Liver (tissue), 9 donors: ENCODE results near the gene CD8B. TPM values are rescaled to one million over a fixed set of nuclear protein-coding genes. Genes with fewer than 3 reads are reported as not detected.
A peak's percentile ranks its signal among the peaks of the same experiment; 100 is the strongest.
"Not testable (repeated sequence)": the region's sequence is repeated elsewhere in the genome, so short reads cannot be mapped to it uniquely, and the experiment has no call there.

Experiments
- DNase-seq: peaks from one replicate; pipeline ENCODE4 v3.0.0-alpha.2; 2017; ENCODE audit warnings: low spot score
- H3K27ac ChIP-seq, 2 donors: one replicate each; pipeline ENCODE4 v1.7.0; 2013; ENCODE audit warnings: inconsistent platforms in 2 of 2, low read length in 2 of 2, control low read depth in 1 of 2, low read depth in 1 of 2, mild to moderate bottlenecking in 1 of 2
- H3K27me3 ChIP-seq, 4 donors: one replicate each; pipeline versions ENCODE4 v1.6.1 to v1.7.0; 2013; ENCODE audit warnings: low read length in 3 of 4, inconsistent platforms in 1 of 4, mild to moderate bottlenecking in 1 of 4, moderate library complexity in 1 of 4; ENCODE audit not compliant: control insufficient read depth in 4 of 4, insufficient read depth in 4 of 4
- H3K36me3 ChIP-seq, 4 donors: one replicate each; pipeline versions ENCODE4 v1.6.1 to v1.7.0; 2013; ENCODE audit warnings: low read length in 3 of 4, mild to moderate bottlenecking in 3 of 4, low read depth in 1 of 4, moderate library complexity in 1 of 4; ENCODE audit not compliant: control insufficient read depth in 4 of 4, insufficient read depth in 3 of 4
- H3K4me1 ChIP-seq, 4 donors: one replicate each; pipeline versions ENCODE4 v1.6.1 to v1.7.0; 2013; ENCODE audit warnings: low read length in 3 of 4, mild to moderate bottlenecking in 3 of 4, moderate library complexity in 1 of 4; ENCODE audit not compliant: control insufficient read depth in 4 of 4, insufficient read depth in 4 of 4
- H3K4me3 ChIP-seq, 3 donors: one replicate each; pipeline versions ENCODE4 v1.6.1 to v1.7.0; 2013; ENCODE audit warnings: low read length in 3 of 3, control low read depth in 1 of 3, low read depth in 1 of 3, mild to moderate bottlenecking in 1 of 3
- H3K9ac ChIP-seq, 2 donors: one replicate each; pipeline ENCODE4 v1.7.0; 2013; ENCODE audit warnings: low read length in 2 of 2, mild to moderate bottlenecking in 2 of 2, moderate library complexity in 2 of 2, control low read depth in 1 of 2, low read depth in 1 of 2
- H3K9me3 ChIP-seq, 4 donors: one replicate each; pipeline versions ENCODE4 v1.6.1 to v1.7.0; 2013; ENCODE audit warnings: low read length in 3 of 4; ENCODE audit not compliant: control insufficient read depth in 4 of 4
- RAD21 ChIP-seq, 2 donors: IDR thresholded peaks; 2 replicates each; pipeline ENCODE4 v1.6.1; 2016; ENCODE audit warnings: antibody characterized with exemption in 2 of 2, mild to moderate bottlenecking in 2 of 2
- WGBS: extraction: QIAGEN DNeasy Blood & Tissue Kit; methylation state at CpG from one replicate; pipeline ENCODE4 v1.1.7; 2013; 5-methylcytosine and 5-hydroxymethylcytosine counted together
- polyA plus RNA-seq, 2 donors: library from polyadenylated mRNA; stranded (reverse) in 1 of 2; unstranded in 1 of 2; fragments of 200-250 nt in 1 of 2; fragments of >200 nt in 1 of 2; fragmentation: Nextera tagmentation in 1 of 2; extraction: Ambion mirVana in 1 of 2; gene quantifications; one replicate each; pipeline versions ENCODE4 v1.2.1 to v1.2.3, GENCODE V29; 2013 to 2015
- total RNA-seq, 2 donors: library from RNA; depleted of rRNA; stranded (reverse); fragments of >200 nt; gene quantifications; one replicate each; pipeline ENCODE4 v1.2.3, GENCODE V29; 2014
- donor health status: healthy.
- donor health status: healthy.
- donor health status: healthy.
- donor health status: healthy.
- donor health status: healthy.

The CD8B gene
- total RNA-seq = 1 to 10 TPM in 1 of 2 donors, under 1 TPM in 1; 0.17 to 1.0 TPM
- under 1 TPM; 0.39 to 0.89 TPM for polyA plus RNA-seq

DNA sequence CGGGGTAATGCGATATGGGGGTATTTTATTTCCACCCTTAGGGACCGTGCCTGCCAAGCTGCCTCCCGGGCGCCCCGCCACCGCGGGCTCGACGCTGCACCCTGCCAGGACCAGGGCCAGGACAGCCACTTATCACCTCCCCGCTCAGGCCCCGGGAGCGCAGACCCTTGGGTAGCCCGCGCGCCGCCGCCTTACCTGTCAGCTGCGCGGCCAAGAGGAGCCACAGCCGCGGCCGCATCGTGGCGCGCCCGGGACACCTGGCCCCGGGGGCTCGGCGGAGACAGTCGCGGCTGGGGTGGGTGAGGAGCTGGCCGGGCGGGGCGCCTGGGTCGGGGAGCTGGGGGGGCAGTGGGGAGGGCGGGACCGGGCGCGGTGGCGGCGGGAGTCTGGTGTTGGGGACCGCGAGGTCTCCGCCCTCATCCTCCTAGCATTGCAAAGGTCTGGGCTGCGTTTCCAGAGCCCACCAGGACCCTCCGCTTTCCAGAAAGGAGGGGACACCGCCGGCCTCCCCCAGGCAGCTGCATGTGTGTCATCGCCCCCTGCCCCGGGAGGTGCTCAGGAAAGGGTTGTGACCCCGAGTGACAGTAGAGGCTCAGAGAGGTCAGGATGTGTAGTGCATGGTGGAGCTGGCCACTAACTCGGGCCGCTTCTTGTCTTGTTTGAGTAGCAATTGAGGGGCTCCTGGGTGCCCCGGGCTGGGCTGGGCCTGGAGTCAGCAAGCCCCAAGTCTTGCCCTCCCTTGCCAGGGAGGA, at the start of gene CD8B:
Gene CD8B (minus strand): TSS at position 259 of the 752 bp plus-strand sequence. CDS start 21 bp downstream, at position 238.
- not testable (repeated sequence) for H3K36me3 ChIP-seq

DNA sequence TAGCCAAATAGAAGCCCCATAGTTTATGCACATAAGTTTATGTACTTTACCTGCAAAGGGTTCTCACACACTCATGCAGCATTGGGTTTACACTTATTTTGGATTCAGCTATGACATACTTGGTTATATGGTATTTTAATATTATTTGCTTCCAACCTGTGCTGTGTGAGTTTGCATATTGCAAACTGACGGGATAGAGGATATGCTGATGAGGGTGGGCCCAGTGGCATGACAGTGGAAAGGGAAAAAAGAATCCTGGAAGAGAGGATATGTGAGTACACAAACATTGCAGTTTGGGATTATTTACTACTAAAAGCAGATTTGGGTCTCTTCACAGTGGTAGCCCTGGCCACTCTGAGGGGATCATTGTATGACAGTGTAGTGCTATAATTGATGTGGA, 44.2 kb upstream of the CD8B start:
- H3K4me1 ChIP-seq, H3K9me3 ChIP-seq, H3K4me3 ChIP-seq, DNase-seq, H3K9ac ChIP-seq, H3K27me3 ChIP-seq, H3K27ac ChIP-seq, H3K36me3 ChIP-seq: not testable (repeated sequence)
- no CpG with 5 or more reads among the region's 1 CpG for WGBS

More for the DNA sequence above, at the start of gene CD8B:
- H3K9ac ChIP-seq, H3K9me3 ChIP-seq, H3K27me3 ChIP-seq, DNase-seq, H3K27ac ChIP-seq, H3K4me1 ChIP-seq: not testable (repeated sequence)
- H3K4me3 ChIP-seq = peak within 1 kb of the TSS in 1 of 3 donors; percentile 15
- WGBS = 5% methylated on average over 48 of the region's 55 CpGs

DNA sequence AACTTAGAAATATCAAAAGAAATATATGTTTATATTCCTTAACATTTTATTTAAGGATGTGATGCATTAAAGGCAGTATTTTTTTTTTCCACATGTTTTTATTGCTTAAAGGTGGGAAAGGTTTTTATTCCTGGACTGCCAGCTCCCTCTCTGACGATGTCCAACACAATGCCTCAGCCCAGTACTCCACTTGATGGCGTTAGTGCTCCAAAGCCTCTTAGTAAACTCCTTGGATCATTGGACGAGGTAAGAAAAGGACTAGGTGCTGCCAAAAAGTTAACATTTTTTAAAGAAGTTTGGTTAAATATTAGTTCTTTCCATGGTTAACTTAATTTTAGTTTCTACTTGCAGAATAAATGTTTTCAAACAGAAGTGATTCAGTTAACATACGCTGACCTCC, 39.0 kb upstream of the CD8B start:
- 41% methylated on average over 4 of the region's 4 CpGs for WGBS
- H3K27me3 ChIP-seq, H3K4me1 ChIP-seq, H3K9ac ChIP-seq, H3K27ac ChIP-seq, H3K9me3 ChIP-seq, H3K4me3 ChIP-seq, H3K36me3 ChIP-seq, DNase-seq: not testable (repeated sequence)
- peak; percentile 29 to 51 for TF ChIP-seq RAD21 (IDR thresholded peaks at IDR 0.05)

DNA sequence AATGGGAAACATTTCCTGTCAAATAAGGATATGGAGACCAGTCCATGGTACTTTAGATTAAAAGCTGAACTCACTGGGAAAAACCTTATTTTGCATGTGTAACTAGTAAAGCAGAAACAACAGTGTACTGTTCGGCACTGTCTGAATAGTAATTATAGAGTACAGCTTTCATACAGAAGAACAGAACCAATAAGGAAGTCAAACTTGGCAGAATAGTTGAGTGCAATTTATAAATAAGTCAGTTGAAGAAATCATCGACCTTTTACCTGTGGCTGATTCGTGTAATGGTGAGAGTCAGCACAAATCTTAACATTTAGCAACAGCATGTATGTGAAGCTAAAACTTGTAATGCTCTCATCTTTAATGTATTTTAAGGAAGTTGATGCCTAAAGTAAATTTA, 24.3 kb upstream of the CD8B start:
- H3K9me3 ChIP-seq, DNase-seq, H3K27me3 ChIP-seq, H3K27ac ChIP-seq, H3K9ac ChIP-seq, H3K4me3 ChIP-seq, H3K36me3 ChIP-seq, H3K4me1 ChIP-seq: not testable (repeated sequence)
- no CpG with 5 or more reads among the region's 3 CpGs for WGBS

DNA sequence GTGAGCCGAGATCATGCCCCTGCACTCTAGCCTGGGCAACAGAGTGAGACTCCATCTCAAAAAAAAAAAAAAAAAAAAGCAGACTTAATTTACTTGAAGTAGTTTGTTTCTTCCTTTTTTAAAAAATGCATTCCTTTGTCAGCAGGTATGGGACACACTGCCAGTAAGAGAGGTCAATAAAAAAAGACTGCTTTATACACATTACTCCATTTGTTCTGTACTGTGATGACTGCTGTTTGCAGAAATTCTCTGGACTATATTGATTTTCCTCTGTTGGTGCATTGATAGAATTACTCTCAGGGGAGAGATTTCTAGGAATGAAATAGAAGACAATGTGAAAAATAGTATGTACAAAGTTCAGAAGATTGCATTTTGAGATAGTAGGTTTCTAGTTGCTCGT, 21.2 kb upstream of the CD8B start:
- H3K4me3 ChIP-seq, H3K9me3 ChIP-seq, H3K27ac ChIP-seq, DNase-seq, H3K4me1 ChIP-seq, H3K9ac ChIP-seq, H3K27me3 ChIP-seq, H3K36me3 ChIP-seq: not testable (repeated sequence)
- 85% methylated on average over 1 of the region's 2 CpGs for WGBS

DNA sequence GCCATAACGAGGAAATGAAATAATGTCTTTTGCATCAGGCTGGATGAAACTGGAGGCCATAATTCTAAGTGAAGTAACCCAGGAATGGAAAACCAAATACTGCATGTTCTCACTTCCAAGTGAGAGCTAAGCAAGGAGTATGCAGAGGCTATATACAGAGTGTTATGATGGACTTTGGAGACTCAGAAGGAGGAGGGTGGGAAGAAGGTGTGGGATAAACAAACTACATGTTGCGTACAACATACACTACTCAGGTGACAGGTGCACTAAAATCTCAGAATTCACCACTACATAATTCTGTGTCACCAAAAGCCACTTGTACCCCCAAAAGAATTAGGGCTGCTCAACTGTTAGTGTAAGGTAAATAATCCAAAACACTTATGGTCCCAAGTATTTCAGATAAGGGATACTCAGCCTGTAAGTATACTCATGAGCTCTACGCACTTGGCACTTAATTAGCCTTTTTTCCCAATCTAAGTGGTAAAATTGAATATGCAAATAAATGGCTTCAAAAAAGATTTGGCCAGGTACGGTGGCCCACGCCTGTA, 20.5 kb upstream of the CD8B start:
- not testable (repeated sequence) for H3K27ac ChIP-seq, H3K27me3 ChIP-seq, DNase-seq, H3K36me3 ChIP-seq, H3K4me1 ChIP-seq, H3K9me3 ChIP-seq, H3K4me3 ChIP-seq, H3K9ac ChIP-seq
- WGBS = 89% methylated on average over 5 of the region's 5 CpGs

DNA sequence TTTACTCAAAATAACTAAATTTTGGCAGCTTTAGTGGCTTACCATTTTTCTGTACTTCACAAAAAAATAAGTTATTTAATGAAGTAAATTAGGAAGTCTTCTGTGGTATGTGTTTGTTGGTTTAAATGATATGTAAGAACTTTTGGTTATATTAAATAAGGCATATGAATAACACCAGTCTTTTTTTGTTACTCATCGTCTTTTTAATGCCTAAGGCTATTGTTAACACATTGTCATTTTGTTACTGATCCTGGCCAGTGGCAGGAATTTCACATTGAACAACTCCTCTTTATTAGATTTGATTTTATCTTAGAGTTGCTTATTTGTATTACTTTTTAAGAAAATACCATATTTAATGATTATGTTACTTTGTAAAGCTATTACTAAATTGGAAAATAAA, 17.3 kb upstream of the CD8B start:
- not testable (repeated sequence) for H3K27me3 ChIP-seq, H3K36me3 ChIP-seq, H3K9me3 ChIP-seq, H3K4me3 ChIP-seq, H3K9ac ChIP-seq, H3K4me1 ChIP-seq, H3K27ac ChIP-seq, DNase-seq
- WGBS = 95% methylated on average over 1 of the region's 1 CpG

DNA sequence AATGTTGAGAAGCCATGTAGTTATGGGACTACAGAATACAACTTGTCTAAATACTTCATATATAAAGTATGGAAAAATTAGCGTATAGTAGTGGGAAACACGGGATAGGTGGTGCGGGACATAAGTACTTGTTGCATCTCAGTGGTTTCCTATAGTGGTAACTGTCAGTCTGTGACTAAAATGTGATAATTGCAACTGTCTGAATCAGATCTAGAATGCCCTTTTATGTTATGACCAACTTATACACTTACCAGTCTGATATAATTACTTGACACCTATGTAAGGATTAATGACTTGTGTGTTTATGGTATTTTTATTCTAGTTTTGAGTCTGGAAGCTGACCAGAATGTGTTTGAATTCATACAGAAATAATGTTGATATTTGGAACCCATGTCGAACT, 9.3 kb upstream of the CD8B start:
- H3K9me3 ChIP-seq, H3K27ac ChIP-seq, H3K9ac ChIP-seq, H3K4me3 ChIP-seq, DNase-seq, H3K36me3 ChIP-seq, H3K27me3 ChIP-seq, H3K4me1 ChIP-seq: not testable (repeated sequence)
- WGBS = 83% methylated on average over 1 of the region's 4 CpGs
